GM12878 (cell line): ENCODE results near the gene CCDC68.

Experiments used
- CBX3 ChIP-seq: fragments of 200-600 bp; sonication (generic); IDR thresholded peaks from 2 replicates; pipeline ENCODE4 v1.6.1; 2016; ENCODE audit warnings: low read depth, borderline replicate concordance
- CTCF ChIP-seq, 3 experiments: IDR thresholded peaks in 2 of 3; conservative IDR thresholded peaks in 1 of 3; 2 replicates each; pipeline ENCODE4 v1.5.1; 2011; ENCODE audit warnings: low read depth in 3 of 3, low read length in 3 of 3, mild to moderate bottlenecking in 3 of 3, control low read depth in 2 of 3, moderate library complexity in 2 of 3, inconsistent platforms in 1 of 3, mixed read lengths in 1 of 3; ENCODE audit not compliant: control insufficient read depth in 2 of 3, insufficient read depth in 1 of 3; ENCODE audit errors: extremely low read depth in 1 of 3
- EGR1 ChIP-seq, 2 experiments: IDR thresholded peaks; 1 replicate in 1 of 2; 2 replicates in 1 of 2; pipeline ENCODE4 v1.6.1; 2011 to 2012; ENCODE audit warnings: low read depth in 2 of 2, low read length in 2 of 2, borderline replicate concordance in 1 of 2, mild to moderate bottlenecking in 1 of 2, moderate library complexity in 1 of 2
- ETV6 ChIP-seq, 2 experiments: fragments of 450-650 bp in 1 of 2; IDR thresholded peaks in 1 of 2; conservative IDR thresholded peaks in 1 of 2; 2 replicates each; pipeline ENCODE4 v1.6.1; 2014; ENCODE audit warnings: antibody characterized with exemption in 1 of 2, borderline replicate concordance in 1 of 2, low read depth in 1 of 2, mild to moderate bottlenecking in 1 of 2, moderate library complexity in 1 of 2
- PAX5 ChIP-seq: IDR thresholded peaks from 2 replicates; pipeline ENCODE4 v1.6.1; 2011; ENCODE audit warnings: low read depth, low read length, borderline replicate concordance
- POLR2AphosphoS5 ChIP-seq: IDR thresholded peaks from 2 replicates; pipeline ENCODE4 v1.6.1; 2011; ENCODE audit warnings: mild to moderate bottlenecking, low read length, inconsistent platforms
- TF ChIP-seq, protein P1 (sequence below): IDR thresholded peaks from 2 replicates; pipeline ENCODE4 v1.6.1; 2011; ENCODE audit warnings: borderline replicate concordance, low read depth, mild to moderate bottlenecking, moderate library complexity, mixed read lengths, low read length; ENCODE audit not compliant: insufficient read depth; ENCODE audit errors: extremely low read length
- TF ChIP-seq, protein P2 (sequence below): fragments of 450-650 bp; formaldehyde crosslinking; IDR thresholded peaks from 2 replicates; pipeline ENCODE4 v1.4.0; 2022; ENCODE audit warnings: mild to moderate bottlenecking, moderate library complexity

DNA sequence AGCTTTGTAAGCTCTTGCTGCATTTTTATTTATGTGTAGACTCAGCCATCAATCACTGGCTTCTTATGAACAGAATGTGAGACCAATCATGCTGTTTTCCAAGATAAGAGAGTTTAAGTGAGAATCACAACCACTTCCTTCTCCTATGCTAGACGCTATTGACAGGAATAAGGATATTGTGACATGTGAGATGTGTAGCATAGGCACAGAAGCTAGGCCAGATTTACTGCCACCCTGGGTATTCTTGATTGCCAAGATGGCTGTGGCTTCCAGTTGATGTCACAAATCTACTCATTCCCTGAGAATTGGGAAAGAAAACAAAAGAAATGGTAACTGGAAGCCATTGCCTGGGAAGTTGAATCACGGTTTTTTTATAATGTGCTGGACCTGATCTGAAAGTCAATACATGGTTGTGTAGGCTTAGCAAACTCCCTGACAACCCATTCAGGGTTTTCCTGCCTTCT is 81.1 kb downstream of the CCDC68 start:
- TF ChIP-seq PAX5, result no peak
- TF ChIP-seq CBX3, result no peak
- TF ChIP-seq, protein P1, sequence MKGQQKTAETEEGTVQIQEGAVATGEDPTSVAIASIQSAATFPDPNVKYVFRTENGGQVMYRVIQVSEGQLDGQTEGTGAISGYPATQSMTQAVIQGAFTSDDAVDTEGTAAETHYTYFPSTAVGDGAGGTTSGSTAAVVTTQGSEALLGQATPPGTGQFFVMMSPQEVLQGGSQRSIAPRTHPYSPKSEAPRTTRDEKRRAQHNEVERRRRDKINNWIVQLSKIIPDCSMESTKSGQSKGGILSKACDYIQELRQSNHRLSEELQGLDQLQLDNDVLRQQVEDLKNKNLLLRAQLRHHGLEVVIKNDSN, result no peak
- TF ChIP-seq CTCF (IDR thresholded peaks at IDR 0.05 in 2 of 3, conservative IDR thresholded peaks at IDR 0.05 in 1 of 3; ENCODE audit: control insufficient read depth in 2 of 3, extremely low read depth in 1 of 3, insufficient read depth in 1 of 3, low read depth in 3 of 3, low read length in 3 of 3), result no peak
- no peak for TF ChIP-seq POLR2AphosphoS5
- TF ChIP-seq, protein P2, sequence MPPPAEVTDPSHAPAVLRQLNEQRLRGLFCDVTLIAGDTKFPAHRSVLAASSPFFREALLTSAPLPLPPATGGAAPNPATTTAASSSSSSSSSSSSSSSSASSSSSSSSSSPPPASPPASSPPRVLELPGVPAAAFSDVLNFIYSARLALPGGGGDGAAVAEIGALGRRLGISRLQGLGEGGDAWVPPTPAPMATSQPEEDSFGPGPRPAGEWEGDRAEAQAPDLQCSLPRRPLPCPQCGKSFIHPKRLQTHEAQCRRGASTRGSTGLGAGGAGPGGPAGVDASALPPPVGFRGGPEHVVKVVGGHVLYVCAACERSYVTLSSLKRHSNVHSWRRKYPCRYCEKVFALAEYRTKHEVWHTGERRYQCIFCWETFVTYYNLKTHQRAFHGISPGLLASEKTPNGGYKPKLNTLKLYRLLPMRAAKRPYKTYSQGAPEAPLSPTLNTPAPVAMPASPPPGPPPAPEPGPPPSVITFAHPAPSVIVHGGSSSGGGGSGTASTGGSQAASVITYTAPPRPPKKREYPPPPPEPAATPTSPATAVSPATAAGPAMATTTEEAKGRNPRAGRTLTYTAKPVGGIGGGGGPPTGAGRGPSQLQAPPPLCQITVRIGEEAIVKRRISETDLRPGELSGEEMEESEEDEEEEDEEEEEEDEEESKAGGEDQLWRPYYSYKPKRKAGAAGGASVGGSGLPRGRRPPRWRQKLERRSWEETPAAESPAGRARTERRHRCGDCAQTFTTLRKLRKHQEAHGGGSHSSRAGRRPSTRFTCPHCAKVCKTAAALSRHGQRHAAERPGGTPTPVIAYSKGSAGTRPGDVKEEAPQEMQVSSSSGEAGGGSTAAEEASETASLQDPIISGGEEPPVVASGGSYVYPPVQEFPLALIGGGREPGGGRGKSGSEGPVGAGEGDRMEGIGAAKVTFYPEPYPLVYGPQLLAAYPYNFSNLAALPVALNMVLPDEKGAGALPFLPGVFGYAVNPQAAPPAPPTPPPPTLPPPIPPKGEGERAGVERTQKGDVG (CRISPR knock-in tag), result no peak
- no peak for TF ChIP-seq ETV6 (conservative IDR thresholded peaks at IDR 0.05 in 1 of 2, IDR thresholded peaks at IDR 0.05 in 1 of 2; ENCODE audit: borderline replicate concordance in 1 of 2, low read depth in 1 of 2)
- no peak for TF ChIP-seq EGR1 (IDR thresholded peaks at IDR 0.05; ENCODE audit: borderline replicate concordance in 1 of 2, low read depth in 2 of 2, low read length in 2 of 2)
